Measurements from ENCODE around the gene MON1A.

GRCh38 chr3:49896345-49896744 lies 33.3 kb downstream of the MON1A start:
- TF ChIP-seq BHLHE40 (IDR thresholded peaks at IDR 0.05; ENCODE audit: borderline replicate concordance) = no peak
- TF ChIP-seq LEF1 (IDR thresholded peaks at IDR 0.05; ENCODE audit: borderline replicate concordance) = no peak

Data from HEK293T (cell line).